ENCODE data around the gene KANK4. TPM values are rescaled to one million over a fixed set of nuclear protein-coding genes. Genes with fewer than 3 reads are reported as not detected.

Gene KANK4
- total and polyA plus RNA-seq, 12 donors, result 0.12 to 1.1 (median 0.26) TPM; not detected in 2

DNA sequence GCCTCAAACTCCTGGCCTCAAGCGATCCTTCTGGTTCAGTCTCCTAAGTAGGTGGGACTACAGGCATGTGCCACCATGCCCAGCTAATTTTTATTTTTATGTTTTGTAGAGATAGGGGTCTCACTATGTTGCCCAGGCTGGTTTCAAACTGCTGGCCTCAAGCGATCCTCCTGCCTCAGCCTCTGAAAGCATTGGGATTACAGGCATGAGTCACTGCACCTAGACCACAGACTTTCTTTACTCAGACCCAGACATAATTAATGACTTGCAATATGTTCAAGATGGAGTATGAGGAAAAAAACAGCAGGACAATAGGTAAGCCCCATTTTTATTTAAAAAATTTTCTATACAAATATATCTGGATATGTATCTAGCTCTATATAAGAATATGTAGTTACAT lies 13.2 kb downstream of the KANK4 start:
- H3K4me1 ChIP-seq (replicated peaks in 1 of 2), result no peaks in the 10 kb centered on the region
- intact Hi-C loops (cut with DNase I), result no loop called here
- WGBS, 4 donors, result 92 to 97% (median 95%) methylated on average over 2 of the region's 2 CpGs
- H3K36me3 ChIP-seq (replicated peaks in 1 of 2), result no peaks in the 10 kb centered on the region
- no peaks in the 10 kb centered on the region for H3K9me3 ChIP-seq (replicated peaks in 1 of 3)
- H3K27ac ChIP-seq, result no peak overlapping the region
- H3K4me3 ChIP-seq, result no peak overlapping the region
- no peak for DNase-seq
- H3K27me3 ChIP-seq, result no peaks in the 10 kb centered on the region
- TF ChIP-seq CTCF (IDR thresholded peaks at IDR 0.05) (no peak), POLR2A (IDR thresholded peaks at IDR 0.05) (no peak)

DNA sequence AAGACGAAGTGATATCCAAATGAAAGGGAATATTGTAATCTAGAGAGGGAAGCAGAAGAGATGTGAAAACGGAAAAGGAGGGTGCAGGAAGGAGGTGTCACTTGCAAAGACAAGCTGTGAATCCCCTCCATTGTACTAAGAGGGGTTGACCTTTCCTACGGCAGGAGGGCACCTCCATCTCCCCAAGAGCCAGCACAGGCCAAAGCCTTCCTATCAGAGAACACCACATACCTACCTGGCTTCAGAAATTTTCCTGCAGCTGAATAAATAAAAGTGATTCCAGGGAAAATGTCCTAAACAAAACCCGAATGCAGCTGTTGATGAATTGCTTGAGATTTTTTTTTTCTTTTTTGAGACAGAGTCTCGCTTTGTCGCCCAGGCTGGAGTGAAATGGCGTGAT lies 14.3 kb downstream of the KANK4 start:
- no peak for DNase-seq
- no peaks in the 10 kb centered on the region for H3K36me3 ChIP-seq (replicated peaks in 1 of 2)
- H3K27me3 ChIP-seq, result no peaks in the 10 kb centered on the region
- H3K4me3 ChIP-seq, result no peak overlapping the region
- TF ChIP-seq CTCF (IDR thresholded peaks at IDR 0.05) (no peak), POLR2A (IDR thresholded peaks at IDR 0.05) (no peak)
- WGBS, 4 donors, result 67 to 86% (median 76%) methylated on average over 7 of the region's 7 CpGs
- intact Hi-C loops (cut with DNase I), result no loop called here
- H3K9me3 ChIP-seq (replicated peaks in 1 of 3), result no peaks in the 10 kb centered on the region
- H3K27ac ChIP-seq, result no peak overlapping the region
- H3K4me1 ChIP-seq (replicated peaks in 1 of 2), result no peaks in the 10 kb centered on the region

DNA sequence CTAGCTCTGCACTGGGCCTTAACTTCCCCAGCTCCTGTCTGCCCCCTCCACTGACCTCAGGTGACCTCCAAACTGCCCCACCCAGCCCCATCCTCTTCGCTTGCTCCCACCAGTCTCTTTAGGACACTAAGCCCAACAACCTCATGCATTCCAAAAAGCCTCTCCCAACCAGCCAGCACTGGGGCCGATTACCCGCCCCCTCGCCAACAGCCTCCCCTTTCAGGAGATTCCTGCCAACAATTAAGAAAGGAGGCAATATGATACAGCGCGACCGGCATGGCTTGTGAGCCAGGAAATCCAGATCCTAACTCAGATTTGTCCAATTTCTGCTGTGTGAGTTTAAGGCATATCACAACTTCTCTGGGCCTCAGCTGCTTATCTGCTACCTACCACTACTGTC lies 14.7 kb downstream of the KANK4 start:
- WGBS, 4 donors, result 84 to 94% (median 89%) methylated on average over 7 of the region's 7 CpGs
- intact Hi-C loops (cut with DNase I), result no loop called here
- H3K27me3 ChIP-seq, result no peaks in the 10 kb centered on the region
- H3K4me1 ChIP-seq (replicated peaks in 1 of 2), result no peaks in the 10 kb centered on the region
- no peaks in the 10 kb centered on the region for H3K9me3 ChIP-seq (replicated peaks in 1 of 3)
- no peak for TF ChIP-seq CTCF (IDR thresholded peaks at IDR 0.05)
- no peak for TF ChIP-seq POLR2A (IDR thresholded peaks at IDR 0.05)
- H3K4me3 ChIP-seq, result no peak overlapping the region
- H3K36me3 ChIP-seq (replicated peaks in 1 of 2), result no peaks in the 10 kb centered on the region
- no peak for DNase-seq
- no peak overlapping the region for H3K27ac ChIP-seq

DNA sequence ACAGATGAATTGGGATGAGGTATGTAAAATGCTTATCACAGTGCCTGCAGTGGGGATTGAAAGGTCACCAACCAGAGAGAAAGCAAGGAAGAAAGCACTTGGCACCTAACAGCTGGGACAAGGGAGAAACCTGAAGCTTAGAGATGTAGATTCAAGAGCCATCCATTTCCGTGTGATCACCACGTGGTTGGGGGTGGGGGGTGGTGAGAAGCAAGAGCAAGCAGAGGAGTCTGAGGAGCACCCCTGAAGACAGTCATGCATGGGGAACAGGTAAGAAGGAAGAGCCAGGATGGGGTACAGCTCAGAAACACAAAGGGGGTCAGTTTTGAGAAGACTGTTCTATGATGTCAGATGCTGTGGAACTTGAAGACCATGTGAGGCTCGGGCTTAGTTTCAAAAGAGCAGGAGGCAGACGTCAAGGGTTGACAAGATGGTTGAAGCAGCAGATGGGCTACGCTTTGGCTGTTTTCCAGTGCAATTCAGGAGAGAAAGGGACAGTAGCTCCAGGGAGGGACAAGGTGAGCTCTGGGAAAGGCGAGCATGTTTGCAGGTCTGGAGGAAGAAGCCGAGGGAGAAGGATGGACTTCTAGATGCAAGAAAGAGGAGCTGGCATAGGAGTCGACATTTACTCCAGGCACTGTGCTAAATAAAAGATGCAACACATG lies 17.4 kb downstream of the KANK4 start:
- no peak overlapping the region for H3K27ac ChIP-seq
- TF ChIP-seq POLR2A (IDR thresholded peaks at IDR 0.05), result no peak
- TF ChIP-seq CTCF (IDR thresholded peaks at IDR 0.05), result no peak
- WGBS, 4 donors, result 64 to 71% (median 68%) methylated on average over 8 of the region's 8 CpGs
- H3K27me3 ChIP-seq, result no peaks in the 10 kb centered on the region
- no peaks in the 10 kb centered on the region for H3K36me3 ChIP-seq (replicated peaks in 1 of 2)
- DNase-seq, result no peak
- H3K9me3 ChIP-seq (replicated peaks in 1 of 3), result no peaks in the 10 kb centered on the region
- intact Hi-C loops (cut with DNase I), result no loop called here
- H3K4me1 ChIP-seq (replicated peaks in 1 of 2), result no peaks in the 10 kb centered on the region
- no peak overlapping the region for H3K4me3 ChIP-seq

Data from adrenal gland (tissue), 12 donors.